ENCODE results near the gene GLMP. TPM values are rescaled to one million over a fixed set of nuclear protein-coding genes. Genes with fewer than 3 reads are reported as not detected.

The GLMP gene
- polyA plus RNA-seq, 1 donor (not counting 4 experiments of a cell fraction or from before 2014, with no cell fraction given), result 12.5 TPM

DNA sequence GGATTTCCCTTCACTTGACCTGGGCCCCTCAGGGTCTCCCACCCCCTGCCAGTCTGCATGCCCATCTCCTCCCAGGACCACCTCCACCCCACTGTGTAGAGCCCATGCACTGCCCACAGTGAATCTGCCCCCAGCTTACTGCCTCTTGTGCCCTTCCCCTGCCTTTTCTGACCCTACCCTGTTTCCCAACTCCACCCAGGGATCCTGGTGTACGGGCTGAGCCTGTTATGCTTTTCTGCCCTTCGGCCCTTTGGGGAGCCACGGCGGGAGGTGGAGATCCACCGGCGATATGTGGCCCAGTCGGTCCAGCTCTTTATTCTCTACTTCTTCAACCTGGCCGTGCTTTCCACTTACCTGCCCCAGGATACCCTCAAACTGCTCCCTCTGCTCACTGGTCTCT, 9.4 kb downstream of the GLMP start:
- peaks cover 31% of the 10 kb centered on the region for H3K4me1 ChIP-seq (ENCODE audit: control insufficient read depth, extremely low read depth, insufficient read depth, low read length)
- peaks cover 28% of the 10 kb centered on the region for H3K79me2 ChIP-seq (ENCODE audit: control insufficient read depth, insufficient read depth, low read length)
- H3K4me3 ChIP-seq (ENCODE audit: control insufficient read depth in 2 of 3, extremely low read depth in 1 of 3, insufficient read depth in 2 of 3, low read depth in 1 of 3, low read length in 3 of 3), result no peak overlapping the region
- H2AFZ ChIP-seq (ENCODE audit: control insufficient read depth, low read length), result no peak overlapping the region
- no peak for TF ChIP-seq EZH2 (IDR thresholded peaks at IDR 0.05; ENCODE audit: low read length)
- TF ChIP-seq, protein P1, sequence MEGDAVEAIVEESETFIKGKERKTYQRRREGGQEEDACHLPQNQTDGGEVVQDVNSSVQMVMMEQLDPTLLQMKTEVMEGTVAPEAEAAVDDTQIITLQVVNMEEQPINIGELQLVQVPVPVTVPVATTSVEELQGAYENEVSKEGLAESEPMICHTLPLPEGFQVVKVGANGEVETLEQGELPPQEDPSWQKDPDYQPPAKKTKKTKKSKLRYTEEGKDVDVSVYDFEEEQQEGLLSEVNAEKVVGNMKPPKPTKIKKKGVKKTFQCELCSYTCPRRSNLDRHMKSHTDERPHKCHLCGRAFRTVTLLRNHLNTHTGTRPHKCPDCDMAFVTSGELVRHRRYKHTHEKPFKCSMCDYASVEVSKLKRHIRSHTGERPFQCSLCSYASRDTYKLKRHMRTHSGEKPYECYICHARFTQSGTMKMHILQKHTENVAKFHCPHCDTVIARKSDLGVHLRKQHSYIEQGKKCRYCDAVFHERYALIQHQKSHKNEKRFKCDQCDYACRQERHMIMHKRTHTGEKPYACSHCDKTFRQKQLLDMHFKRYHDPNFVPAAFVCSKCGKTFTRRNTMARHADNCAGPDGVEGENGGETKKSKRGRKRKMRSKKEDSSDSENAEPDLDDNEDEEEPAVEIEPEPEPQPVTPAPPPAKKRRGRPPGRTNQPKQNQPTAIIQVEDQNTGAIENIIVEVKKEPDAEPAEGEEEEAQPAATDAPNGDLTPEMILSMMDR (optimal IDR thresholded peaks at IDR 0.05 in 1 of 3, IDR thresholded peaks at IDR 0.05 in 1 of 3, conservative IDR thresholded peaks at IDR 0.05 in 1 of 3; ENCODE audit: extremely low read depth in 1 of 3, insufficient read depth in 2 of 3, low read length in 3 of 3), result no peak
- H3K9ac ChIP-seq (ENCODE audit: control insufficient read depth, extremely low read depth, insufficient read depth, low read length), result no peak overlapping the region
- no peaks in the 10 kb centered on the region for H3K27me3 ChIP-seq (ENCODE audit: control insufficient read depth, extremely low read depth, insufficient read depth, low read length)
- FAIRE-seq (no peak), DNase-seq (ENCODE audit: low read depth, low spot score) (no peak)
- dilution Hi-C loops (cut with MboI; ENCODE audit: extremely low pct_ligation_motif_present, low sequenced_read_pairs), result no loop called here
- no peak overlapping the region for H3K27ac ChIP-seq (ENCODE audit: control insufficient read depth, insufficient read depth, low read length)
- H3K36me3 ChIP-seq (ENCODE audit: control insufficient read depth in 2 of 2, extremely low read depth in 1 of 2, insufficient read depth in 2 of 2, low read length in 2 of 2), result peaks cover 4 to 5% of the 10 kb centered on the region in 2 experiments
- no peaks in the 10 kb centered on the region for H4K20me1 ChIP-seq (ENCODE audit: control insufficient read depth, extremely low read depth, insufficient read depth, low read length)
- no peak overlapping the region for H3K4me2 ChIP-seq (ENCODE audit: control insufficient read depth, extremely low read depth, insufficient read depth, low read depth, low read length)
- no peaks in the 10 kb centered on the region for H3K9me3 ChIP-seq (ENCODE audit: control insufficient read depth, low read depth, low read length)
- no peaks in the 10 kb centered on the region for H3K9me1 ChIP-seq (ENCODE audit: control insufficient read depth, extremely low read depth, insufficient read depth, low read length)

DNA sequence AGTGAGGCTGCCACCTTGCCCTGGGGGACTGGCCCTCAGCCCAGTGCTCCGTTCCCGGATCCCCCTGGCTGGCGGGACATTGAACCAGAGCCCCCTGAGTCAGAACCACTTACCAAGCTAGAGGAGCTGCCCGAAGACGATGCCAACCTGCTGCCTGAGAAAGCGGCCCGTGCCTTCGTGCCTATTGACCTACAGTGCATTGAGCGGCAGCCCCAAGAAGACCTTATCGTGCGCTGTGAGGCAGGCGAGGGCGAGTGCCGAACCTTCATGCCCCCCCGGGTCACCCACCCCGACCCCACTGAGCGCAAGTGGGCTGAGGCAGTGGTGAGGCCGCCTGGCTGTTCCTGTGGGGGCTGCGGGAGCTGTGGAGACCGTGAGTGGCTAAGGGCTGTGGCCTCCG, 10.0 kb downstream of the GLMP start:
- DNase-seq (ENCODE audit: low read depth, low spot score), result no peak
- peak overlapping the region in 1 of 3 experiments; percentile 42 for H3K4me3 ChIP-seq (ENCODE audit: control insufficient read depth in 2 of 3, extremely low read depth in 1 of 3, insufficient read depth in 2 of 3, low read depth in 1 of 3, low read length in 3 of 3)
- H3K79me2 ChIP-seq (ENCODE audit: control insufficient read depth, insufficient read depth, low read length), result peaks cover 34% of the 10 kb centered on the region
- no peaks in the 10 kb centered on the region for H3K27me3 ChIP-seq (ENCODE audit: control insufficient read depth, extremely low read depth, insufficient read depth, low read length)
- dilution Hi-C loops (cut with MboI; ENCODE audit: extremely low pct_ligation_motif_present, low sequenced_read_pairs), result no loop called here
- H3K4me1 ChIP-seq (ENCODE audit: control insufficient read depth, extremely low read depth, insufficient read depth, low read length), result peaks cover 33% of the 10 kb centered on the region
- H4K20me1 ChIP-seq (ENCODE audit: control insufficient read depth, extremely low read depth, insufficient read depth, low read length), result no peaks in the 10 kb centered on the region
- H3K27ac ChIP-seq (ENCODE audit: control insufficient read depth, insufficient read depth, low read length), result no peak overlapping the region
- TF ChIP-seq, protein P1 (optimal IDR thresholded peaks at IDR 0.05 in 1 of 3, IDR thresholded peaks at IDR 0.05 in 1 of 3, conservative IDR thresholded peaks at IDR 0.05 in 1 of 3; ENCODE audit: extremely low read depth in 1 of 3, insufficient read depth in 2 of 3, low read length in 3 of 3), result no peak
- no peak for TF ChIP-seq EZH2 (IDR thresholded peaks at IDR 0.05; ENCODE audit: low read length)
- H3K36me3 ChIP-seq (ENCODE audit: control insufficient read depth in 2 of 2, extremely low read depth in 1 of 2, insufficient read depth in 2 of 2, low read length in 2 of 2), result peaks cover 4 to 5% of the 10 kb centered on the region in 2 experiments
- H2AFZ ChIP-seq (ENCODE audit: control insufficient read depth, low read length), result no peak overlapping the region
- no peaks in the 10 kb centered on the region for H3K9me1 ChIP-seq (ENCODE audit: control insufficient read depth, extremely low read depth, insufficient read depth, low read length)
- no peaks in the 10 kb centered on the region for H3K9me3 ChIP-seq (ENCODE audit: control insufficient read depth, low read depth, low read length)
- H3K9ac ChIP-seq (ENCODE audit: control insufficient read depth, extremely low read depth, insufficient read depth, low read length), result no peak overlapping the region
- FAIRE-seq, result no peak
- peak overlapping the region; percentile 99 for H3K4me2 ChIP-seq (ENCODE audit: control insufficient read depth, extremely low read depth, insufficient read depth, low read depth, low read length)
